ENCODE data around the gene RAB40B.

GRCh38 chr17:82687871-82688270 is 10.6 kb downstream of the RAB40B start:
- TF ChIP-seq CTCF (optimal IDR thresholded peaks at IDR 0.05 in 1 of 3, IDR thresholded peaks at IDR 0.05 in 1 of 3, conservative IDR thresholded peaks at IDR 0.05 in 1 of 3; ENCODE audit: extremely low read depth in 1 of 3, insufficient read depth in 2 of 3, low read length in 3 of 3) = no peak
- no peak for TF ChIP-seq EZH2 (IDR thresholded peaks at IDR 0.05; ENCODE audit: low read length)
